A204.1 (cell line): Measurements from ENCODE around the gene SLC5A10.
"Not testable (repeated sequence)": the region's sequence is repeated elsewhere in the genome, so short reads cannot be mapped to it uniquely, and the experiment has no call there.

ENCODE experiments used
- FAIRE-seq: peaks from 2 replicates; lab custom pipeline; 2012; peaks lifted over from hg19 to GRCh38; lab: Jason Lieb, UNC

SLC5A10 gene

GRCh38 chr17:19021011-19021621, 69.2 kb downstream of the SLC5A10 start:
- FAIRE-seq: not testable (repeated sequence)

GRCh38 chr17:19021622-19022083, 69.7 kb downstream of the SLC5A10 start:
- no peak for FAIRE-seq

- no peak for FAIRE-seq
Measured at GRCh38 chr17:19022128-19022527, 70.2 kb downstream of the SLC5A10 start.

GRCh38 chr17:19022747-19023146, 70.8 kb downstream of the SLC5A10 start:
- no peak for FAIRE-seq

- FAIRE-seq: no peak
Measured at GRCh38 chr17:19023209-19023999, 71.4 kb downstream of the SLC5A10 start.

GRCh38 chr17:19024101-19025078, 72.4 kb downstream of the SLC5A10 start:
- no peak for FAIRE-seq

GRCh38 chr17:19028671-19029070, 76.7 kb downstream of the SLC5A10 start:
- not testable (repeated sequence) for FAIRE-seq

GRCh38 chr17:19029740-19030139, 77.8 kb downstream of the SLC5A10 start:
- not testable (repeated sequence) for FAIRE-seq

- FAIRE-seq: not testable (repeated sequence)
Measured at GRCh38 chr17:19030771-19031449, 78.9 kb downstream of the SLC5A10 start.

GRCh38 chr17:19031729-19032128, 79.8 kb downstream of the SLC5A10 start:
- not testable (repeated sequence) for FAIRE-seq

- FAIRE-seq: not testable (repeated sequence)
Measured at GRCh38 chr17:19032377-19032988, 80.5 kb downstream of the SLC5A10 start.

- not testable (repeated sequence) for FAIRE-seq
Measured at GRCh38 chr17:19036186-19036585, 84.2 kb downstream of the SLC5A10 start.

GRCh38 chr17:19037547-19037946, 85.6 kb downstream of the SLC5A10 start:
- not testable (repeated sequence) for FAIRE-seq

GRCh38 chr17:19038007-19038406, 86.0 kb downstream of the SLC5A10 start:
- FAIRE-seq: not testable (repeated sequence)

GRCh38 chr17:19038730-19039129, 86.8 kb downstream of the SLC5A10 start:
- not testable (repeated sequence) for FAIRE-seq

- not testable (repeated sequence) for FAIRE-seq
Measured at GRCh38 chr17:19040350-19040749, 88.4 kb downstream of the SLC5A10 start.

GRCh38 chr17:19041871-19042270, 89.9 kb downstream of the SLC5A10 start:
- not testable (repeated sequence) for FAIRE-seq

- not testable (repeated sequence) for FAIRE-seq
Measured at GRCh38 chr17:19042369-19042768, 90.4 kb downstream of the SLC5A10 start.

GRCh38 chr17:19043032-19043431, 91.1 kb downstream of the SLC5A10 start:
- FAIRE-seq: not testable (repeated sequence)

- FAIRE-seq: not testable (repeated sequence)
Measured at GRCh38 chr17:19044643-19045042, 92.7 kb downstream of the SLC5A10 start.

- not testable (repeated sequence) for FAIRE-seq
Measured at GRCh38 chr17:19046782-19047375, 94.9 kb downstream of the SLC5A10 start, which contains the start of gene GRAP. TSS of gene GRAP (minus strand) at chr17:19046957. CDS start at chr17:19046926, 31 bp downstream.
